GM18508 (cell line): Measurements from ENCODE around the gene ZNF19.

Experiments used
- ATAC-seq: cut with Tn5 transposase; IDR thresholded peaks from one replicate; pipeline ENCODE4 v1.9.1; 2021; ENCODE audit warnings: moderate number of reproducible peaks; ENCODE audit not compliant: insufficient read depth, unreplicated experiment

Gene ZNF19

DNA sequence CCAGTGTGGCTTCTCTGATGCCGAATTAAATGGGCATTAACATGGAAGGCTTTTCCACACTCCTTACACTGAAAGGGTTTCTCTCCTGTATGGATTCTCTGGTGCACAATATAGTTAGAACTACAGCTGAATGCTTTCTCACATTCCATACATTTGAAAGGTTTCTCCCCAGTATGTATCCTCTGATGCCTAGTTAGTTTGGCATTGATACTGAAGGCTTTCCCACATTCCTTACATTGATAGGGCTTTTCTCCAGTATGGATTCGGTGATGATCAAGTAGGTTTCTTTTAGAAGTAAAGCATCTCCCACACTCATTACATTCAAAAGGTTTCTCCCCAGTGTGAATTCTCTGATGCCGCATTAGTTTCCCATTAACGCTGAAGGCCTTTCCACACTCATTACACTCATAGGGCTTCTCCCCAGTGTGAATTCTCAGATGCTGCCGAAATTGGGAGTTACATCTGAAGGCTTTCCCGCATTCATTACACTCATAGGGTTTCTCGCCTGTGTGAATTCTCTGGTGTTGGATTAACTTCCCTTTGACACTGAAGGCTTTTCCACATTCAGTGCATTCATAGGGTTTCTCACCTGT, 40.8 kb downstream of the ZNF19 start:
- no peak for ATAC-seq

DNA sequence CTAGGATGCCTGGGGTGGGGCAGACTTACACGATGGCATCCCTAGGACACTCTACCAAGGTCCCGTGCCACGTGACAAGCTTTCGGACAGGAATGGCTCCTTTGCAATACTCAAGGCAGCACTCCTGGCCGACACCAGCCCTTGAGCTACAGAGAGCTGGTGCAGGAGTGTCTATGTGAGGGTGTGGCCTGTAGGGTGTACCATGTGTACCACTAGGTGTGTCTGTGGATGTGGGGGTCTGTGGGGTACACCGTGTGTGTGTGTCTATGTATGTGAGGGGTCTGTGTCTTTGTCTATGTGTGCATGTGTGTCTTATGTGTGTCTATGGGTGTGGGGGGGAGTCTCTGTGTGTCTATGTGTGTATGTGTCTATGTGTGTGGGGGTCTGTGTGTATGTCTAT, 45.4 kb downstream of the ZNF19 start:
- ATAC-seq, result no peak

DNA sequence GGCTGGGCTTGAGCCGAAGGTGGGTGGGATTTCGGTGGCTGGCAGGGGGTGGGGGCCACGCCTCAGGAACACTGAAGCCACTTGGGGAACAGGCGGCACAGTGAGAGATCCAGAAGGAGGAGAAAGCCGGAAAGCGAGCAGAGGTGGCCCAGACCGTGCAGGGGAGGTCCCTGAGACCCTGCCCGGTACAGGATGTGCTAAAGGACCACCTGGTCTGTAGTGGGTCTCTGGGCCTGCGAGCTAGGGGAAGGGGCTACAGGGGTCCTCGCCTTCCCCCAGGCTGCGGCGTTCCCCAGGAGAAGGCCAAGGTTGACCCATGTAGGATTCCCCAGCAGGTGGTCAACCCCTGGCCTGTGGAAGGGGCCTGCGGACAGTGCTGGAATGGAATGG, 47.1 kb downstream of the ZNF19 start, which contains the start of gene TLE7:
TSS of gene TLE7 (minus strand) at position 4 of the 390 bp plus-strand sequence. CDS start 8,730 bp downstream, outside the sequence.
- no peak for ATAC-seq

DNA sequence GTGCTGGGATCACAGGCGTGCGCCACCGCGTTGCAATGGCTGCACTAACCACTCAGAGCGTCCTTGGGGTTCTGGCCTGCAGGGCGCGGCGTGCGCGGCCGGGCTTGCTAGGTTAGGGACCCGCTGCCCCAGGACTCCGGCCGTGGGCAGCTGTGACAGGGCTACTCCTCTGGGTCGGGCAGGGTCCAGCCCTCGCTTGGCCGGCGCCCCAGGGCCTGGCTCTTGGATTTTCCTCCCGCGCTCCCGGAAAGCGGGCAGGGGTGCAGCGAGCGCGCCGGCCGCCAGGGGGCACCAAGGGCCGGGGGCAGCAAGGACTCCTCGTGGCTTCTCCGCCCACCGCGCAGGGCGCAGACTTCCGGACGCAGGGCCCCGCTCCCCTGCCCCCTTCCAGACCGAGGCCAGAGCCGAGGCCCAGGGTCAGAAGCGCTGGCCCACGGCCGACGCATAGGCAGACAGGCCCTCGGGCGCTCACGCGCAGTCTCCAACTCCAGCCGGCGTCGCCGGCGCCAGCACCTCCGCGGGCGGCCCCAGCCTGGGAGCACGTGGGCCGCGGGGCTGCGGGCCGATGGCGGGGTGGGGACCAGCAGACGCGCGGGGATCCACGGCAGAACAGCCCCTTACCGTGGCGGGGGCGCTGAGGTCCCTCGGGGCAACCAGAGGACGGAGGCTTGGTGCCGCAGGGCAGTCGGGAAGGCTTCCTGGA, 47.6 kb downstream of the ZNF19 start:
- no peak for ATAC-seq

DNA sequence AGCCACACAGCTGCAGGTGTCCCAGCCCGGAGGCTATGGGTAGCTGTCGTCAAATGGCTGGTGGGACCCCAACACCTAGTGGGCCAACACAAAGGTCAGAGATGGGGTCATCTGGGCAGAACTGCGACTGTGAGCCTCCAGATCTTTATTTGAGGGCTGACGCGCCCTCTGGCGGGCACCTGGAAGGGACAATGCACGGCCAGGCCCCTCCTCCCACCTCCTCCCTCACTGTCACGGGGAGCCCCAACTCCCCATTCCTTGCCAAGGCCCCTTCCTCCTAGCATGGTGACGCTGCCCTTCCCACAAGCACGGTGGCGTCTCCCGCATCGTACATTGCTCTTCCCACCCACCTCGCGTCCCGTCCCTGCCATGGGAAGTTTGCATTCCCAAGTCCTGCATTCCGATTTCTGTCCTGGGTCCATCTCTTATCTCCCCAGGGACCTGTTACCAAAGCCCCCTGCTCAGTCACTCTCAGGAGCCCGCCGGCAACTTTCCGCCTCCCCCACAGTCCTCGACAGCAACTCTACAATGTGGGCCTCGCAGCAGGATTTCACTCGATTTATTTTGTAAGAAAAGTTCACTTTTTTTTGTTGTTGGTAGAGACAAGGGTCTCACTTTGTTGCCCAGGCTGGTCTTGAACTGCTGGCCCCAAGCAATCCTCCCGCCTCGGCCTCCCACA, 48.3 kb downstream of the ZNF19 start:
- ATAC-seq, result no peak

DNA sequence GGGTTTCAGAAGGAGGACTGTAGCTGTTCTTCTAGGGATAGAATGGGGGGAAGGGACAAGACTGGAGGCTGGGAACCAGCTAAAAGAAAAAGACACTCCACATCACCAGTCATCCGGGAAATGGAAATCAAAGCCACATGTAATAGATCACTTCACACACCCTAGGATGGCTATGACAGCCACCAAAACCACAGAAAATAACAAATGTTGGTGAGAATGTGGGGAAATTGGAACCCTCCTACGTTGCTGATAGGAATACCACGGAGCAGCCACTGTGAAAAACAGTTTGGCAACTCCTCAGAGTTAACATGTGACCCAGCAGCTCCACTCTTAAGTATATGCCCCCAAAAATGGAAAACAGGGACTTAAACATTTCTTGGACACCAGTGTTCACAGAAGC, 49.6 kb downstream of the ZNF19 start:
- no peak for ATAC-seq

DNA sequence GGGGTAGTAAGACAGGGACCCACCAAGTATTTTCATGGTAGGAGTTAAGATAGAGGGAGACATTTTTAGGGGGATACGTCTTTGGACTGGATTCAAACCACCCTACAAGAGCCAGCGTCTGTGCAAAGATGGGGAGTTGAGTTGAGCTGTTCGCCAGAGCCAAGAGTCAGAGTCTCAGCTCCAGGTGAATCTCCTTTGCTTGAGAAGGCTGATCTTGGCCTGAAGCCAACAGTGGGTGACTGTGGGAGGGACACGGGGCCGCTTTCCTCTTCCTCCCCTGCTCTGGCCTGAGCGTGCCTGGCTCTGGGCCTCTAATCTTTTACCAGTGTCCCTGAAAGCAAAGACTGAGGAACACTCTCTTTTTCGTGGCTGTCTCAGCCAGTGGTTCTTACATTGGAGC, 52.7 kb downstream of the ZNF19 start:
- ATAC-seq, result no peak

DNA sequence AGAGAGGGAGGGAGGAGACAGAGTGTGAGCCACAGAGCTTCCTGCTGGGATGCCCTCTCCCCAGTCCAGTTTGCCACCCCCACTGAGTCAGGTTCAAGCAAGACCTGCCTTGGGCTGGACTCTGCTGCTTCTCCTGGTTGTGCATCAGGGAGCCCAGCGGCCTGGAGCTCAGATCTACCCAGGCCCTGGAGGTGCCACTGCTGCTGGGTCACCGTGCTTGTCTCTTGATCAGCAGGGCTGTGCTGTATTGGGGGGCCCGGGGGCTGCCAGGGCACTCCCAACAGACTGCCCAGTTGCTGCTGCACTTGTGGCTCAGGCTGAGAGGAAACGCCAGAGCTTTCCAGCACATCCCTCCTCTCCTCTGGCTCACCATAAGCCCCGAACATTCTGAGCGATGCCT, 56.2 kb downstream of the ZNF19 start:
- no peak for ATAC-seq

DNA sequence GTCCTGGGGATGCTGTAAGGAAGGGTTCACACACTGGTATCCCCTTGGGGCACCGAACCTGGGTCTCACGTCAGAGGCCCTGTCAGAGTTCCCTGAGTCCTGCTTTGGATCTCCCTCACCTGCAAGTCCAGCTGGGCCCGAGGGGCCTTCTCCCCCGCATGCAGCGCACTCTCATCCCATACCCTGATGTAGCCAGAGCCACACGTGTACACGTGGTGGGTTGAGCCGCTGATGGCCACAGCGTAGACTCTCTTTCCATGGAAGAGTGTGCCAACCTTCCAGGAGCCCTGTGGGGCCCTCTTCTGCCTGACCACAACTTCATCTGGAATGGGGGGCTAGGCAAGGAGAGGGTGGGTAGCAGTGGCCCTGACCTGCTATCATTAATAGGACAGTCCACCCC, 57.1 kb downstream of the ZNF19 start:
- no peak for ATAC-seq

DNA sequence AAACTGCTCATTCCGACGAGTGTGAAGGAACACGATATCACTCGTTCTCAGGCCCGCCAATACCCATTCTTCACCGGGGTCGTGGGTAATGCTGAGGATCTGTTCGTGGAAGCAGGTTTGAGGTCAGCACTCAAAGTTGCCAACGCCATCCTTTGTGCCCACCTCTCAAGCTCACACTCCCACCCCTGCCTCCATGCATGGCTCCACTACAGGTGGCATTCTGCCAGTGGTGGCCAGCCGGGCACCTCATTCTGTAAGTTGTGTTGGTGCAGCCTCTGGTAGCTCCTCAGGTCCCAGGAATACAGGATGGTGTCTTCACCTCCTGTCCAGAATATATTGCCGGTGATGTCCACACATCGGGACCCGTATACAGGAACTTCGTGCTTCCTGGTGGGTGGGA, 57.9 kb downstream of the ZNF19 start:
- no peak for ATAC-seq

DNA sequence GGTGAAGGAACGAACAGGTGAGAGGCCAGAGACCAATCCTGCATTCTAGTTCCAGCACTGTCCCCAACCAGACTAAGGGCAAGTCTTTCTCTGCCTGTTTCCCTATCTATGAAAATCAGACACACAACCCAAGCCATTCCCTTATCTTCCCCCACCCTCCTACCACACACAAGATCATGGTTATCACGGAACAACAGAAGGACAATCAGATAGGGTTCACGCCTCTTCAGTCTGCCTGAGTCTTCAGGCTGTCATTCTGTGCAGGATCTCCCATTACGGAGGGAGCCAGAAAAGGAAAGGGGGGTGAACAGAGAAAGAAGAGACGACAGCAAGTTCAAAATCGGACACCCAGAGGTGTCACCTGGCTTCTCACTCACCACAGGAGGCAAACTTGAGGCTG, 58.4 kb downstream of the ZNF19 start:
- ATAC-seq, result no peak

DNA sequence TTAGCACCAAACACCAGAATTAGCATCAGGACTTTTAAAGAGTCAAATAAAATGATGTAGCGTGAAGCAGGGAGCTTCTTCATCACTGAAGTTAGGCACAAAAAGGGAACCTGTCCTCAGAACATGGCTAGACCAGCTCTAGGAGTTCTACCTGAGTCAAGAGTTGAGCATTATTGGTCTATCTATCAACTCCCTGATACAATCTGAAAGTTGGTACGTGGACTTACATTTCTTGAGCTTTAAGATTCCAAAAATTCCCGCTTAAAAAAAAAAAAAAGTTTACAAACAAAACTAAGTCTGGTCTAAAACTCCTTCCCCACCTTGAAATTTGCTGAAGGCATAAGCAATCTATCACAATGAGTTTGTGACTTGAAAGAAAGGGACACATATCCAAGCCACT, 59.5 kb downstream of the ZNF19 start:
- no peak for ATAC-seq

DNA sequence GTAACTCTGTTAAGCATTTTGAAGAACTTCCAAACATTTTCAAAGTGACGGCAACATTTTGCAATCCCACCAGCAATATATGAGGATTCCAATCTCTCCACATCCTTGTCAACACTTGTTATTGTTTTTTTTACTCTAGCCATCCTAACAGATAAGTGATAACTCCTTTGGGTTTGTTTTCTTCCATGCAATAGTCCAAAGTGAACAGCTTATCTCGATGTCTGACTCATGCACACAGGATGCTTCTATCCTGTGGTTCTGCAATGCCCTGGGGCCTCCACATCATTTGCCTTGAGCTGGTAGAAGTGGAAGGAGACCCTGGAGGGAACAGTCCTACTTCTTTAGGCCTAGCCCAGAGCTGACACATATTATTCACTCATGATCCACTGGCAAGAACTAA, 60.2 kb downstream of the ZNF19 start:
- ATAC-seq, result no peak

DNA sequence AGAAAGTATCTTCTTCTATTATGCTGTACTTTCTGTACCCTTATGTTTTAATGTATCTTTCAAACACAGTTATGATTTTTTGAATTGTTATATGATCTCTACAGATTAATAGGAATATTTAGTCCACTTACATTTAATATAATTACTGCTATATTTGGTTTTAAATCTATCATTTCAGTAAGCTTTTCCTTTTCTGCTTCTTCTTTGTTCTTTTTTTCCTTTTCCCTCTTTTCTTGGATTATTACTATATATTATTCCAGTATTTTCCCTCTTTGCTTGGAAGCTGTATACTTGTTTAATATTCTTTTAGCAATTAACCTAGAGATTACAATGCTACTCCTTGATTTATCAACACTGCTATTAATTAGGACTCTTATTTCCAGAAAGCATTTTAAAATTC, 60.7 kb downstream of the ZNF19 start:
- ATAC-seq, result no peak

DNA sequence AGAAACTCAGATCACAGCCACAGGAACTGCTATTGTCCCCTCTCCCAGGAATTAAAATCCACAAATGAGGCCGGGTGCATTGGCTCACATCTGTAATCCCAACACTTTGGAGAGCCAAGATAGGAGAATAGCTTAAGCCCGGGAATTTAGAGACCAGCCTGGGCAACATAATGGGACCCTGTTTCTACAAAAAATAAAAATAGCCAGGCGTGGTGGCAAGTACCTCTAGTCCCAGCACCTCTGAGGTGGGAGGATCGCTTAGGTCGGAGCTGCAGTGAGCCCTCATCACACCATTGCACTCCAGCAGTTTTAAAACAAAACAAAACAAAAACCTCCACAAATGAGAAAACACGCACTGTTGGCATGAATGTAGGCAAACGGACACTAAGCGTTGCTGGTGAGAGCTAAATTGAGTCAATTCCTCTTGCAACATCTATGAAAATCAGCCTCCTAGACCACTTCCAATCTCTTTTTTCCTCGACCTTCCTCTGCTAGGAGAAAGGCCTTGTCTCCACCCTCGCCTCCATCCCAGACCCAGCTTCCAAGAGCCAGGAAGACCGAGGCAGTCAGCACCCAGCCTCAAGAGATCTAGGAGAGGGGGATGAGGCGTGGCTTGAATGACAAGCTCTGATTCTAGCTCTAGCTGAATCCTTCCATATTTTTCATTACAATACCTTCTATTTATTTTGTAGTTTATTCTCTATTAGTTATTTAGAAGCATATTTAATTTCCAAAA, 62.1 kb downstream of the ZNF19 start:
- no peak for ATAC-seq

DNA sequence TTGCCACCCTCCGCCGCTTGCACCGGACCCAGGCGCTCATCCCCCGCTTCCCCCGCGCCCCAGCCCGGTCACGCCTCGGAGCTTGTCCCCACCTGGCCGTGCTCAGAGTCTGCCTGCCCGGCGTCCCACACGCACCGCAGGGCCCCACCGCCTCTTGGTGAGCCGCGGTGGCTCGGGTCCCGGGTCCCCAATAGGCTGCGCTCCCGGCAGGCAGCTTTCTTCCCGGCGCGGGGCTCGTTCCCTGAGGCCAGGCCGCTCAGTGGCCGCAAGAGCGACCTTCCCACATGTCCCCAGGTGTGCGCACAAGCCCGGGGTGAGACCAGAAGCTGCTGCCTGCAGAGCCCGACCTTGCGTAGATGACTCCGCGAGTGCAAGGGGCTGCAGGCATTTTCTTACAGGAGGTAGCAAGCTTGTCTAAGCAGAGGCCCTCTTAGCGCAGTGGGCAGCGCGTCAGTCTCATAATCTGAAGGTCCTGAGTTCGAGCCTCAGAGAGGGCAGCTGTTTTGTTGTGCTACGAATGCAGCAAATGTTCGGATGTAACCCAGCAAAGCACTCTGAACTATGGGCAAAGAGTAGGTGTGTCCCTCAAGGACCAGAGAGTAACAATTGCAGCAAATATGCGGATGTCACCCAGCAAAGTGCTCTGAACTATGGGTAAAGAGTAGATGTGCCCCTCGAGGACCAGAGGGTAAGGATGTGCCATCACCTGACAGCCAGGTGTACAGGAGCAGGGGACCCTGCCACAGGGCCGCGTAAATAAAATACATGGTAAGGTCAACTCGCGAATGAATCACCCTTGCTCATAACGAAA, 62.9 kb downstream of the ZNF19 start:
- no peak for ATAC-seq

DNA sequence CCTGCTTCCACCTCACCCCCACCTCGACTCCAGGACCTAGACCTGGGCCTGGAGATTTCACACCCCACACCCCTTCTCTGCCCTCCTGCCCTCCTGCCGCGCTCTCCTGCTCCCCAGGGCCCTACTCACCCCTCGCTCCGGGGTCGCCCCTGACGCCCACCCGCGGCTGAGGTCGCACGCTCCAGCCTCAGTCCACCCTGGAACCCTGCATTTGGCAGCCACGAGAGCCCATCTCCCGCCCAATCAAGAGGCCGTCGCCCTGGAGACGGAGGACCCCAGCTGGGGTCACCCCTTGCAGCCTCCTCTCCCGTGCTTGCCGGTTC, 63.4 kb downstream of the ZNF19 start:
- no peak for ATAC-seq

DNA sequence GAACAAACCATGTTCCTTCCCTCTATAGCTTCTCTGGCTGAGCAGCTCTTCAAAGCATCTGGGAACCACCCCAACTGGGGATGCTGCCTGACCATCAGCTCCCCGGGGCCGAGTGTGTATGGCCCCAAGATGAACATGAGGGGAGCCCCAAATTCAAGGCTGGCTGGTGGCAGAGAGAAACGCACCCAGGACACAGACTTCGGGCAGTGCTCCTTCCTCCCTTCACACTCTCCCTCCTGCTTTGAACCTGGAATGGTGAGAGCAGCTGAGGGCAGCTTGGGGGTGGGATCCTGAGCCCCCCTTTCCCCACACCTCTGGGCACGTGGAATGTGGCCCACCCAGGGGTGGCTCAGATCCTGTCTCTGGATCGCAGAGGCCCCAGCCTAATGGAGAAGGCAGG, 64.5 kb downstream of the ZNF19 start:
- no peak for ATAC-seq

DNA sequence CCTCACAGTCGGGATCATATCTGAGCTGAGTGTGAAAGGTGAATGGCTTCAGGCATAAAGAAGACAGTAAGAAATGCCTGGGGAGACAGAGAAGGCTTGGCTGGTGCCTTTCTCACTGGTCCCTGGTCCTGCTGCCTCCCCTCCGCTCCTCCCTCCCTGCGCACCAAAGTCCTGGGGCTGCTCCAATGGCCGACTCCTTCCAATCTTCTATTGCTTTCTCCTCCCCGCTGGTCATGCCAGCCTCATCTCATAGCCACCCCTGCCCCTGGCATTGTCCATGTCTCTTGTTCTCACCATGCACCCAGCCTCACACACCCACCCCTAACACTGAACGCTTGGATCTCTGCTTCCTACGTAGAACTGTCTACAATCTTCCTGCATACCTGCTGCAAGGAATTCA, 65.3 kb downstream of the ZNF19 start:
- no peak for ATAC-seq
